BLaER1 treated with 17β-estradiol and CSF1 and Interleukin-3, amounts not matched to agents 10 nM and 100 nM (cell line): Measurements from ENCODE around the gene RCE1.
"Not testable (repeated sequence)": the region's sequence is repeated elsewhere in the genome, so short reads cannot be mapped to it uniquely, and the experiment has no call there.

Experiments used
- H3K27ac ChIP-seq, 11 experiments: shearing (Covaris generic); formaldehyde crosslinking; 2 replicates each; pipeline ENCODE4 v1.8.1; 2022
- H3K27me3 ChIP-seq, 11 experiments: shearing (Covaris generic); formaldehyde crosslinking; 2 replicates each; pipeline ENCODE4 v1.8.1; 2022
- H3K36me3 ChIP-seq, 11 experiments: shearing (Covaris generic); formaldehyde crosslinking; 2 replicates each; pipeline ENCODE4 v1.8.1; 2022
- H3K4me1 ChIP-seq, 10 experiments: shearing (Covaris generic); formaldehyde crosslinking; 2 replicates each; pipeline ENCODE4 v1.8.1; 2022
- H3K4me2 ChIP-seq, 11 experiments: shearing (Covaris generic); formaldehyde crosslinking; 2 replicates each; pipeline ENCODE4 v1.8.1; 2022
- H3K4me3 ChIP-seq, 10 experiments: shearing (Covaris generic); formaldehyde crosslinking; 2 replicates each; pipeline ENCODE4 v1.8.1; 2022
- H3K9ac ChIP-seq, 11 experiments: shearing (Covaris generic); formaldehyde crosslinking; 2 replicates each; pipeline ENCODE4 v1.8.1; 2022
- H3K9me3 ChIP-seq, 11 experiments: shearing (Covaris generic); formaldehyde crosslinking; replicated peaks in 1 of 11; 2 replicates each; pipeline ENCODE4 v1.8.1; 2022
- H4K20me1 ChIP-seq, 11 experiments: shearing (Covaris generic); formaldehyde crosslinking; 2 replicates each; pipeline ENCODE4 v1.8.1; 2022
- Cebpa-rat ChIP-seq, 11 experiments: shearing (Covaris generic); IDR thresholded peaks; 2 replicates each; pipeline ENCODE4 v1.8.1; 2022

The RCE1 gene

DNA sequence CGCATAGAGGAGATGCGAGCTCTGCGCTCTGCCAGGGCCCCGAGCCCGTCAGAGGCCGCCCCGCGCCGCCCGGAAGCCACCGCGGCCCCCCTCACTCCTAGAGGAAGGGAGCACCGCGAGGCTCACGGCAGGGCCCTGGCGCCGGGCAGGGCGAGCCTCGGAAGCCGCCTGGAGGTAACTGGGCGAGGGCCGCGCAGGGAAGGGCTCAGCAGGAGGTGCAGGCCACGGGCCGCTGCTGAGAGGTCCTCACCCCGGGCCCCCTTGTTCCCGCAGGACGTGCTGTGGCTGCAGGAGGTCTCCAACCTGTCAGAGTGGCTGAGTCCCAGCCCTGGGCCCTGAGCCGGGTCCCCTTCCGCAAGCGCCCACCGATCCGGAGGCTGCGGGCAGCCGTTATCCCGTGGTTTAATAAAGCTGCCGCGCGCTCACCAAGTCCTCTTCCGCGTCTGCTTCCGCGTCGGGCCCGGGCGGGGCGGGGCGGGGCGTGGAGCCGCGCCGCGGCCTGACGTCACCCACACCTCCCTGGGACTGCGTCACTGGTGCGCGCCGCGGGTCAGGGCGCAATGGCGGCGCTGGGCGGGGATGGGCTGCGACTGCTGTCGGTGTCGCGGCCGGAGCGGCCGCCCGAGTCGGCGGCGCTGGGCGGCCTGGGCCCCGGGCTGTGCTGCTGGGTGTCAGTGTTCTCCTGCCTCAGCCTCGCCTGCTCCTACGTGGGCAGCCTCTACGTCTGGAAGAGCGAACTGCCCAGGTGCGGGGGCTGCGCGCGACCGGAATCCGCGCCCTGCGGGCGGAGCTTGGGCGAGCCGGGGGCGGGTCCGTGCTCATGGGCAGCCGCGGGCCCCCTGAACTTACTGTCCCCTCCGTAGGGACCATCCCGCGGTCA, at the start of gene RCE1:
RCE1 (plus strand) TSS at position 546 of the 880 bp plus-strand sequence; CDS start at position 561, 15 bp downstream.
- Histone ChIP-seq H3K4me3 (peak within 1 kb of the TSS; percentile 84 to 98 (median 96)), H3K27ac (peak within 1 kb of the TSS; percentile 96 to 100 (median 99)), H3K4me2 (peak within 1 kb of the TSS; percentile 94 to 99 (median 97)), H3K4me1 (peaks cover 33 to 72% (median 58%) of the 10 kb centered on the region in 10 experiments), H4K20me1 (peaks cover 31 to 76% (median 51%) of the 10 kb centered on the region in 11 experiments; a peak in 20 of 22 replicates), H3K9me3 (no peaks in the 10 kb centered on the region), H3K9ac (peak within 1 kb of the TSS; percentile 95 to 100 (median 99)), H3K36me3 (peaks cover 44 to 75% (median 50%) of the 10 kb centered on the region in 11 experiments), H3K27me3 (no peaks in the 10 kb centered on the region)
- TF ChIP-seq Cebpa-rat (IDR thresholded peaks at IDR 0.05) = no peak

- not testable (repeated sequence) for H3K9me3 ChIP-seq, H3K4me3 ChIP-seq, H3K27me3 ChIP-seq, H3K4me2 ChIP-seq, H3K9ac ChIP-seq, H4K20me1 ChIP-seq, H3K27ac ChIP-seq
- peaks cover 7 to 18% (median 14%) of the 10 kb centered on the region in 10 experiments; a peak in 19 of 20 replicates for H3K4me1 ChIP-seq
- H3K36me3 ChIP-seq = peaks cover 4 to 31% (median 8%) of the 10 kb centered on the region in 11 experiments; a peak in 12 of 22 replicates
These were observed 43.4 kb upstream of the RCE1 start for GRCh38 chr11:66799815-66800214.

- TF ChIP-seq Cebpa-rat (IDR thresholded peaks at IDR 0.05) = no peak
- H4K20me1 ChIP-seq = no peaks in the 10 kb centered on the region
- peaks cover 4 to 40% (median 11%) of the 10 kb centered on the region in 11 experiments; a peak in 13 of 22 replicates for H3K36me3 ChIP-seq
- H3K9ac ChIP-seq = no peak overlapping the region
- H3K4me1 ChIP-seq = peaks cover 7 to 18% (median 14%) of the 10 kb centered on the region in 10 experiments; a peak in 19 of 20 replicates
- H3K9me3 ChIP-seq = no peaks in the 10 kb centered on the region
- H3K4me3 ChIP-seq = no peak overlapping the region
- H3K27ac ChIP-seq = peak overlapping the region in 3 of 11 experiments; percentile 27 to 49 (median 45); a peak in 3 of 22 replicates
- H3K27me3 ChIP-seq = no peaks in the 10 kb centered on the region
- peak overlapping the region; percentile 0 to 64 (median 39); a peak in 16 of 22 replicates for H3K4me2 ChIP-seq
These were observed 42.4 kb upstream of the RCE1 start for GRCh38 chr11:66800720-66801428.

GRCh38 chr11:66809592-66809991, 33.6 kb upstream of the RCE1 start:
- Histone ChIP-seq H3K36me3 (peaks cover 0 to 19% (median 7%) of the 10 kb centered on the region in 11 experiments; a peak in 11 of 22 replicates), H3K4me1 (no peaks in the 10 kb centered on the region), H3K4me3 (no peak overlapping the region), H3K9ac (no peak overlapping the region), H4K20me1 (no peaks in the 10 kb centered on the region), H3K27me3 (no peaks in the 10 kb centered on the region), H3K27ac (no peak overlapping the region), H3K9me3 (0 out of 22 replicates have a peak, but pooled peaks cover 0 to 4% (median 0%) of the 10 kb centered on the region in 11 experiments), H3K4me2 (no peak overlapping the region)
- TF ChIP-seq Cebpa-rat (IDR thresholded peaks at IDR 0.05) = no peak

DNA sequence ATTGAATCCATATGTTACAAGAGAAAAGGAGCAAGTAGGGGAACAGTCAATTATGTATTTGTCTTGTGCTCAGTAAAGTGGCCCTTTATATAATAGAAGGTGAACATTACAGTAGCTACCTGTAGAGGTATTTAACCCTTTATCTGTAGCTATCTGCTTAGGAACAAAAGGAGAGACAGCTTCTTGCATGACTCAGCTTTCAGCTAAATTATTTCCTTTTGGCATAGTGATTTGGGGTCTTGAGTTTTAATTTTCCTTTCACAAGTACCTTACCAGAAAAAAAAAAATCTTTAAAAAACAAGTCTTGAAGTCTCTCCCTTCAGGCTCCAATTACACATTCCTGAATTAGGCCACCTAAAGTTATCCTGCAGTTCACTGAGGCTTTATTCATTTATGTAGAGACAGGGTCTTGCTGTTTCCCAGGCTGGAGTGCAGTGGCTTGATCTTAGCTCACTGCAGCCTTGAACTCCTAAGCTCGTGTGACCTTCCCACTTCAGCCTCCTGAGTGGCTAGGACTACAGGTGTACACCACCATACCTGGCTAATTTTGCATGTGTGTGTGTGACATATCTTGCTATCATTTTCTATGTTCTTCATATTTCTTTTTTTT, 32.6 kb upstream of the RCE1 start:
- Histone ChIP-seq H3K4me2 (no peak overlapping the region), H3K9ac (no peak overlapping the region)

DNA sequence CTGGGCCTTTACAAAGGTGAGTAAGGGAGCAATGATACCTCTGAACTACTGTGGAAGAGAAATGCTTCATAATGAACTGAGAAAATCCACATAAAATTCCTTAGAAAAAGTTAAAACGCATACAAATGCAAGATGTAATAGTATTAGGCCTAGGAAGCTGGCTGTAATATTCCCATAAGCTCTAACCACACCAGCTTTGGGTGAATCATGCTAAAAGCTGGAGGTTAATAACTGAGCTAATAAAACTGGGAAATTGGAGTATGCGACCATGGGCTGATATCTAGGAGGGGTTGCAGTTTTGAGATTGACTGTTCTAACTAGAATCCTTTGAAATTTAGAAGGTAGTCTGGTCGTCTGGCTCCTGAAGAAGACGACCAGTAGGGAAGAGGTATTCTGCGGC, 28.6 kb upstream of the RCE1 start:
- H3K27me3 ChIP-seq = no peaks in the 10 kb centered on the region
- H4K20me1 ChIP-seq = no peaks in the 10 kb centered on the region
- no peak overlapping the region for H3K4me2 ChIP-seq
- H3K4me3 ChIP-seq = no peak overlapping the region
- no peak overlapping the region for H3K27ac ChIP-seq
- no peak overlapping the region for H3K9ac ChIP-seq
- TF ChIP-seq Cebpa-rat (IDR thresholded peaks at IDR 0.05) = no peak
- peaks cover 0 to 13% (median 0%) of the 10 kb centered on the region in 10 experiments; a peak in 9 of 20 replicates for H3K4me1 ChIP-seq
- H3K9me3 ChIP-seq = no peaks in the 10 kb centered on the region
- peaks cover 0 to 7% (median 0%) of the 10 kb centered on the region in 11 experiments; a peak in 3 of 22 replicates for H3K36me3 ChIP-seq

More for the DNA sequence above, 32.6 kb upstream of the RCE1 start:
- Histone ChIP-seq H3K36me3 (peaks cover 0 to 9% (median 0%) of the 10 kb centered on the region in 11 experiments; a peak in 8 of 22 replicates), H3K27me3 (no peaks in the 10 kb centered on the region), H3K9me3 (0 out of 22 replicates have a peak, but pooled peaks cover 0 to 4% (median 0%) of the 10 kb centered on the region in 11 experiments), H3K27ac (no peak overlapping the region), H3K4me3 (no peak overlapping the region), H3K4me1 (no peaks in the 10 kb centered on the region; a peak in 1 of 20 replicates), H4K20me1 (no peaks in the 10 kb centered on the region)
- no peak for TF ChIP-seq Cebpa-rat (IDR thresholded peaks at IDR 0.05)

- H4K20me1 ChIP-seq = no peaks in the 10 kb centered on the region
- no peaks in the 10 kb centered on the region for H3K27me3 ChIP-seq
- H3K4me2 ChIP-seq = no peak overlapping the region
- no peak overlapping the region for H3K4me3 ChIP-seq
- no peak for TF ChIP-seq Cebpa-rat (IDR thresholded peaks at IDR 0.05)
- no peak overlapping the region for H3K27ac ChIP-seq
- peaks cover 0 to 7% (median 0%) of the 10 kb centered on the region in 11 experiments; a peak in 3 of 22 replicates for H3K36me3 ChIP-seq
- peaks cover 0 to 13% (median 0%) of the 10 kb centered on the region in 10 experiments; a peak in 9 of 20 replicates for H3K4me1 ChIP-seq
- H3K9me3 ChIP-seq = no peaks in the 10 kb centered on the region
- H3K9ac ChIP-seq = no peak overlapping the region
These were observed 27.6 kb upstream of the RCE1 start for GRCh38 chr11:66815646-66816045.

DNA sequence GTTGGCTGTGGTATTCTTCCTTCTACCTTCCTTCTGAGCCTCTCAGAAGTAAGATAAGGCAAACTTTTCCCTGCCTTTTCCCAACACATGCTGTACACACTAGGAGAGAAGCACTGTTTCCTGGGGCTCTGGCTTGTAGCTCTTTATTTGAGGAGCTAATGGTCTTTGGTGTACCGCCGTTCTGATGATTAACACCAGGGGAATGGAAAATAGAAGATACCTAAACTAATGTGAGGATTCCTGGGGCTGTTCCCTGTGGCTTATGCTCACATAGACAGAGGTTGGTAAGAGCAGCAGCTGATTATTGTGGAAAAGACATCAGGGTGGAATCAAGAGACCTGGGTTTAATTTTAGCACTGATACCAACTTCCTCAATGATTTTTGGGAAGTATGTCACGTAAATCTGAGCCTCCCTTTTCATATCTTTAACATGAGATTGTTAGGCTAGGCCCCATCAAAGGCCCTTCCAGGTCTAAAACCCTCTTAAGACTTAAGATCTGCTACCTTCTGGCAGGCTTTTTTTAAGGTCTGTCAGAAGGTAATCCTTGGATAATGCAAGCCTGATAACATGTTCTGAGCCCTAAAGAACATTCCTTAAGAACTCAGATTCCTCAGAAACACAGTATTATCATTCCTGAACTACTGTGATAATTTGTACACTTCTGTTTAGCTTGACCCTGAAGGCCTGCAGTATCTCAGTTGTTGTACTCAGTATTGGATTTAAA, 24.8 kb upstream of the RCE1 start:
- Histone ChIP-seq H3K4me1 (peaks cover 0 to 13% (median 0%) of the 10 kb centered on the region in 10 experiments; a peak in 9 of 20 replicates), H4K20me1 (no peaks in the 10 kb centered on the region), H3K4me2 (peak overlapping the region in 2 of 11 experiments; percentile 25 to 38; a peak in 2 of 22 replicates), H3K4me3 (no peak overlapping the region), H3K27ac (no peak overlapping the region), H3K27me3 (no peaks in the 10 kb centered on the region), H3K36me3 (peaks cover 0 to 12% (median 0%) of the 10 kb centered on the region in 11 experiments; a peak in 2 of 22 replicates), H3K9ac (no peak overlapping the region), H3K9me3 (no peaks in the 10 kb centered on the region)
- no peak for TF ChIP-seq Cebpa-rat (IDR thresholded peaks at IDR 0.05)
